Endothelial cell of umbilical vein (primary cell): ENCODE measurements around the gene BEST2. TPM values are rescaled to one million over a fixed set of nuclear protein-coding genes. Genes with fewer than 3 reads are reported as not detected.

Source experiments
- BruUV-seq: library from RNA; stranded (reverse); fragments of 400-500 nt; replicated peaks from 2 replicates; lab custom pipeline; 2021; lab: Mats Ljungman, UMichigan
- CTCF ChIA-PET: fragments of 300-600, 350-600 bp; sonication (Branson Sonifier 250); formaldehyde crosslinking; loops from one replicate; lab custom pipeline; 2021; ENCODE audit warnings: antibody characterized with exemption, inconsistent platforms; lab: Charles Lee
- POLR2A ChIA-PET: fragments of 300-600, 350-600 bp; sonication (Branson Sonifier 250); formaldehyde crosslinking; loops from one replicate; lab custom pipeline; 2021; ENCODE audit warnings: antibody characterized with exemption, inconsistent platforms; lab: Charles Lee
- DNase-seq: peaks from one replicate; pipeline ENCODE4 v3.0.0-alpha.2; 2011; ENCODE audit warnings: low read depth, low spot score
- FAIRE-seq: peaks from 2 replicates; lab custom pipeline; 2011; peaks lifted over from hg19 to GRCh38; lab: Jason Lieb, UNC
- H2AFZ ChIP-seq: 2 replicates; pipeline ENCODE4 v1.6.0; 2012; ENCODE audit warnings: low read depth, low read length, control low read depth, inconsistent platforms
- H3K27ac ChIP-seq: 2 replicates; pipeline ENCODE4 v1.5.1; 2011; ENCODE audit warnings: low read depth, mild to moderate bottlenecking, control low read depth, low read length, moderate library complexity; ENCODE audit not compliant: insufficient read depth
- H3K27me3 ChIP-seq, 2 experiments: 2 replicates each; pipeline versions ENCODE4 v1.6.0 to v1.6.1; 2011; ENCODE audit warnings: low read length in 2 of 2, mixed read lengths in 1 of 2; ENCODE audit not compliant: control insufficient read depth in 2 of 2, insufficient read depth in 2 of 2
- H3K36me3 ChIP-seq, 2 experiments: 2 replicates in 1 of 2; 3 replicates in 1 of 2; pipeline ENCODE4 v1.5.1; 2011; ENCODE audit warnings: low read length in 2 of 2, mild to moderate bottlenecking in 1 of 2, moderate library complexity in 1 of 2; ENCODE audit not compliant: control insufficient read depth in 2 of 2, insufficient read depth in 2 of 2; ENCODE audit errors: extremely low read depth in 1 of 2
- H3K4me1 ChIP-seq: 3 replicates; pipeline ENCODE4 v1.5.1; 2011; ENCODE audit warnings: mild to moderate bottlenecking, low read length; ENCODE audit not compliant: control insufficient read depth, insufficient read depth; ENCODE audit errors: extremely low read depth
- H3K4me2 ChIP-seq: 2 replicates; pipeline ENCODE4 v1.6.1; 2011; ENCODE audit warnings: low read length, control low read depth, mixed read lengths; ENCODE audit not compliant: insufficient read depth
- H3K4me3 ChIP-seq, 3 experiments: fragments of 200-600 bp in 1 of 3; sonication (generic), shearing (Covaris generic) in 1 of 3; replicated peaks in 1 of 3; 2 replicates each; pipeline ENCODE4 v1.5.1; 2011 to 2016; ENCODE audit warnings: control low read depth in 3 of 3, low read length in 3 of 3, mild to moderate bottlenecking in 2 of 3, inconsistent platforms in 1 of 3, low read depth in 1 of 3, moderate library complexity in 1 of 3; ENCODE audit not compliant: insufficient read depth in 1 of 3
- H3K79me2 ChIP-seq: 2 replicates; pipeline ENCODE4 v1.6.0; 2012; ENCODE audit warnings: low read length, inconsistent platforms; ENCODE audit not compliant: control insufficient read depth, insufficient read depth
- H3K9ac ChIP-seq: replicated peaks from 2 replicates; pipeline ENCODE3; 2011; ENCODE audit warnings: low read length, control low read depth; ENCODE audit not compliant: insufficient read depth; ENCODE audit errors: extremely low read depth
- H3K9me1 ChIP-seq: replicated peaks from 3 replicates; pipeline ENCODE4 v1.6.0; 2011; ENCODE audit warnings: mild to moderate bottlenecking, low read length; ENCODE audit not compliant: control insufficient read depth, insufficient read depth; ENCODE audit errors: extremely low read depth
- H3K9me3 ChIP-seq: replicated peaks from 2 replicates; pipeline ENCODE4 v1.5.1; 2012; ENCODE audit warnings: low read length, inconsistent platforms; ENCODE audit not compliant: control insufficient read depth, insufficient read depth
- H4K20me1 ChIP-seq: replicated peaks from 2 replicates; pipeline ENCODE3; 2011; ENCODE audit warnings: mild to moderate bottlenecking, low read length; ENCODE audit not compliant: control insufficient read depth, insufficient read depth; ENCODE audit errors: extremely low read depth
- FOS ChIP-seq: IDR thresholded peaks from 2 replicates; pipeline ENCODE4 v1.6.1; 2011; ENCODE audit warnings: mild to moderate bottlenecking, low read length, moderate library complexity, borderline replicate concordance; ENCODE audit not compliant: insufficient read depth
- GATA2 ChIP-seq: IDR thresholded peaks from 2 replicates; pipeline ENCODE4 v1.7.0; 2011; ENCODE audit warnings: low read depth, mild to moderate bottlenecking, moderate library complexity, mixed read lengths, low read length; ENCODE audit not compliant: insufficient read length, insufficient read depth
- MYC ChIP-seq: IDR thresholded peaks from one replicate; pipeline ENCODE4 v1.6.1; 2011; ENCODE audit warnings: mild to moderate bottlenecking, low read depth, low read length
- POLR2A ChIP-seq: IDR thresholded peaks from 2 replicates; pipeline ENCODE4 v1.6.1; 2012; ENCODE audit warnings: low read depth, mild to moderate bottlenecking, control low read depth, low read length
- POLR2AphosphoS5 ChIP-seq: IDR thresholded peaks from 2 replicates; pipeline ENCODE4 v1.6.1; 2012; ENCODE audit warnings: low read depth, mild to moderate bottlenecking, control low read depth, low read length, moderate library complexity; ENCODE audit not compliant: insufficient read depth
- dilution Hi-C: fragments of 300-500 bp; cut with MboI; formaldehyde crosslinking; loops from one replicate; pipeline ENCODE4 v1.15.0; 2019; ENCODE audit warnings: low sequenced_read_pairs; ENCODE audit not compliant: extremely low pct_ligation_motif_present
- intact Hi-C: fragments of 100-400 bp; cut with micrococcal nuclease; formaldehyde crosslinking; loops from one replicate; pipeline ENCODE4 v1.10.0; 2022
- polyA plus RNA-seq, 4 experiments: library from polyadenylated mRNA; depleted of rRNA in 3 of 4; stranded (reverse) in 3 of 4; unstranded in 1 of 4; fragments of >200 nt; gene quantifications; 2 replicates each; pipeline versions ENCODE4 v1.2.1 to v1.2.3, GENCODE V29; 2011 to 2012; ENCODE audit warnings: missing spikeins in 1 of 4
- total RNA-seq: library from RNA; stranded (reverse); gene quantifications from 2 replicates; pipeline ENCODE4 v1.2.3, GENCODE V29; 2021
- TF ChIP-seq, protein P1 (sequence below): IDR thresholded peaks from 2 replicates; pipeline ENCODE4 v1.6.1; 2011; ENCODE audit not compliant: insufficient read depth, insufficient read length
- TF ChIP-seq, protein P2 (sequence below), 2 donors: IDR thresholded peaks; 1 replicate in 1 of 2; 2 replicates in 1 of 2; pipeline ENCODE4 v1.5.1; 2011; ENCODE audit warnings: low read length in 2 of 2, mild to moderate bottlenecking in 2 of 2, moderate library complexity in 2 of 2, control low read depth in 1 of 2, inconsistent platforms in 1 of 2, low read depth in 1 of 2; ENCODE audit not compliant: insufficient read depth in 1 of 2; ENCODE audit errors: extremely low read depth in 1 of 2

The BEST2 gene
- total and polyA plus RNA-seq, 2 donors (not counting 3 experiments of a cell fraction or from before 2014, with no cell fraction given), result not detected

DNA sequence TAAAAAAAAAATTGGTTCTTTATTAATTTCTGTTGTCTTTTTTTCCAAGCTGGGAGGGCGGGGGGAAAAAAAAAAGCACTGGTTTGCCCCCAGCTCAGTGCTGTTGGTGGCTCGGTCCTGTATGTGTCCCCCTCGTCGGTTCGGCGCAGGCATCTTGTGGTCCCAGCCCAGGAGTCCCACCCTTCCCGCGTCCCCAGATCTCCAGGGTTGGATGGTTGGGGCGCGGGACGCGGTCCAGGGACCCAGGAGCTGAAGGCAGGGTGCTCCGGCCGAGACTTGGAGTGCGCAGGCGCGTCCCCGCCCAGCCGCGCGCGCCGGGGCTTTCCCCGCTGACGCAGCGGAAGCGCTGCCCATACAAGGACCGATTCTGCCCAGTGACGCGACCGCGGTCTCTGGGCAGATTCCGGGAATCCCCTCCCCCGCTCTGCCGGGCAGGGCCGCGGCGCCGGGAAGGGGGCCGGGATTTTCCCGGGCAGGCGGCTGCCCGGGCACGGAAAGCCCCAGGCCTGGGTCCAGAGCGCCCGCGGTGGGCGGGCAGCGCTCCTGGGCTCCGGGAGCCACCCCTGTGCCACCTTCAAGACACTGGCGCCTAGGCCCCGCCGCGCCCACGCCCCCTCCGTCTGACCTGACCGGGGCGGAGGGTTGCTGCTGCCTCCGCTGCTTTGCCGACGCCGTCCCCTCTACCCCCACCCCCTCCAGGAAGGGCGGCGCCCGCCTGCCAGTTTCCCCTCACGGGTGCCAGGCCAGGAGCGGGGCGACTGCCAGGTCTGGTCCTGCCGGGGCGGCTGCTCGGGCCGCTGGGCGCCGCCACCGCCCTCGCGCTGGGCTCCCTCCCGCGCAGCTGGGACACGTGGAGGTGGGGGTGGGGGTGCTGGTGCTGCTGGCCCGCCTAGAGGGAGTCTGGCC, 42.0 kb downstream of the BEST2 start:
- Histone ChIP-seq H2AFZ (peak overlapping the region; percentile 27), H3K79me2 (peaks cover 14% of the 10 kb centered on the region), H3K4me3 (peak overlapping the region; percentile 70 to 76 (median 71)), H3K4me2 (peak overlapping the region; percentile 56), H3K4me1 (peaks cover 32% of the 10 kb centered on the region), H3K9me3 (no peaks in the 10 kb centered on the region), H3K27ac (peak overlapping the region; percentile 91), H4K20me1 (no peaks in the 10 kb centered on the region), H3K36me3 (no peaks in the 10 kb centered on the region), H3K27me3 (no peaks in the 10 kb centered on the region), H3K9me1 (no peaks in the 10 kb centered on the region), H3K9ac (peak overlapping the region; percentile 74)
- peak; percentile 91 for FAIRE-seq
- no TSS peak for BruUV-seq
- TF ChIP-seq POLR2A, result no peak
- TF ChIP-seq MYC, result no peak
- peak; percentile 53 for TF ChIP-seq FOS
- TF ChIP-seq, protein P1, sequence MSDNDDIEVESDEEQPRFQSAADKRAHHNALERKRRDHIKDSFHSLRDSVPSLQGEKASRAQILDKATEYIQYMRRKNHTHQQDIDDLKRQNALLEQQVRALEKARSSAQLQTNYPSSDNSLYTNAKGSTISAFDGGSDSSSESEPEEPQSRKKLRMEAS, result peak; percentile 67
- no peak for TF ChIP-seq GATA2
- TF ChIP-seq, protein P2, sequence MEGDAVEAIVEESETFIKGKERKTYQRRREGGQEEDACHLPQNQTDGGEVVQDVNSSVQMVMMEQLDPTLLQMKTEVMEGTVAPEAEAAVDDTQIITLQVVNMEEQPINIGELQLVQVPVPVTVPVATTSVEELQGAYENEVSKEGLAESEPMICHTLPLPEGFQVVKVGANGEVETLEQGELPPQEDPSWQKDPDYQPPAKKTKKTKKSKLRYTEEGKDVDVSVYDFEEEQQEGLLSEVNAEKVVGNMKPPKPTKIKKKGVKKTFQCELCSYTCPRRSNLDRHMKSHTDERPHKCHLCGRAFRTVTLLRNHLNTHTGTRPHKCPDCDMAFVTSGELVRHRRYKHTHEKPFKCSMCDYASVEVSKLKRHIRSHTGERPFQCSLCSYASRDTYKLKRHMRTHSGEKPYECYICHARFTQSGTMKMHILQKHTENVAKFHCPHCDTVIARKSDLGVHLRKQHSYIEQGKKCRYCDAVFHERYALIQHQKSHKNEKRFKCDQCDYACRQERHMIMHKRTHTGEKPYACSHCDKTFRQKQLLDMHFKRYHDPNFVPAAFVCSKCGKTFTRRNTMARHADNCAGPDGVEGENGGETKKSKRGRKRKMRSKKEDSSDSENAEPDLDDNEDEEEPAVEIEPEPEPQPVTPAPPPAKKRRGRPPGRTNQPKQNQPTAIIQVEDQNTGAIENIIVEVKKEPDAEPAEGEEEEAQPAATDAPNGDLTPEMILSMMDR (IDR thresholded peaks at IDR 0.05; ENCODE audit: extremely low read depth in 1 of 2, insufficient read depth in 1 of 2, low read depth in 1 of 2, low read length in 2 of 2), result no peak
- TF ChIP-seq POLR2AphosphoS5, result peak; percentile 91
- intact Hi-C loops (no loop called here), dilution Hi-C loops (no loop called here)
- POLR2A ChIA-PET, result interaction anchor here (0.5 to 4.1 kb wide), 7 partner anchors 10 to 1069 kb away, joined by 3 to 94 read pairs (median 5); partner anchors contain the start of gene HOOK2
- CTCF ChIA-PET, result interaction anchor here (1.5 to 13.8 kb wide), 6 partner anchors 11 to 77 kb away, joined by 4 to 524 read pairs (median 26); partner anchors contain the start of gene HOOK2
- peak; percentile 97 for DNase-seq
